Natural killer cell (primary cell): ENCODE results near the gene NRCAM. TPM values are rescaled to one million over a fixed set of nuclear protein-coding genes. Genes with fewer than 3 reads are reported as not detected.

Experiments used
- ATAC-seq, 3 donors: fragments of 150-1000 bp in 2 of 3; fragments of 200-7000 bp in 1 of 3; cut with Tn5 transposase; 1 replicate in 1 of 3; 2 replicates in 2 of 3; pipeline ENCODE4 v1.10.0; 2021; ENCODE audit warnings: mild to moderate bottlenecking in 2 of 3, moderate library complexity in 2 of 3
- DNase-seq, 2 donors: peaks; one replicate each; pipeline versions ENCODE4 v3.0.0 to v3.0.0-alpha.2; 2013 to 2021; ENCODE audit warnings: mixed read lengths in 1 of 2
- H3K27ac ChIP-seq: one replicate; pipeline ENCODE4 v1.5.1; 2013; ENCODE audit warnings: mild to moderate bottlenecking, low read length
- H3K27me3 ChIP-seq: one replicate; pipeline ENCODE4 v1.6.1; 2013; ENCODE audit warnings: low read length; ENCODE audit not compliant: control insufficient read depth, insufficient read depth
- H3K36me3 ChIP-seq: one replicate; pipeline ENCODE4 v1.6.1; 2013; ENCODE audit warnings: low read length; ENCODE audit not compliant: control insufficient read depth, insufficient read depth
- H3K4me1 ChIP-seq: one replicate; pipeline ENCODE4 v1.6.1; 2013; ENCODE audit warnings: low read length; ENCODE audit not compliant: control insufficient read depth, insufficient read depth
- H3K4me3 ChIP-seq: one replicate; pipeline ENCODE4 v1.5.1; 2013; ENCODE audit warnings: low read length
- H3K9me3 ChIP-seq: one replicate; pipeline ENCODE4 v1.6.1; 2013; ENCODE audit warnings: low read length; ENCODE audit not compliant: control insufficient read depth, insufficient read depth
- H3K27ac Mint-ChIP-seq, 2 donors: one replicate each; pipeline ENCODE4 v1.8.0; 2022; ENCODE audit warnings: mild to moderate bottlenecking in 2 of 2, mixed read lengths in 2 of 2, moderate library complexity in 1 of 2
- H3K27me3 Mint-ChIP-seq, 2 donors: one replicate each; pipeline ENCODE4 v1.8.0; 2022; ENCODE audit warnings: low read depth in 2 of 2, mixed read lengths in 2 of 2
- H3K36me3 Mint-ChIP-seq: one replicate; pipeline ENCODE4 v1.8.0; 2022; ENCODE audit warnings: mixed read lengths
- H3K4me1 Mint-ChIP-seq, 2 donors: one replicate each; pipeline ENCODE4 v1.8.0; 2022; ENCODE audit warnings: mixed read lengths in 2 of 2
- H3K4me3 Mint-ChIP-seq: one replicate; pipeline ENCODE4 v1.8.0; 2022; ENCODE audit warnings: mild to moderate bottlenecking, moderate library complexity, mixed read lengths
- H3K9me3 Mint-ChIP-seq, 2 donors: one replicate each; pipeline ENCODE4 v1.8.0; 2022; ENCODE audit warnings: mixed read lengths in 2 of 2
- WGBS: methylation state at CpG from one replicate; pipeline ENCODE4 v1.1.7; 2013; ENCODE audit warnings: missing lambda C conversion rate; ENCODE audit not compliant: insufficient coverage; 5-methylcytosine and 5-hydroxymethylcytosine counted together
- intact Hi-C: fragments of 100-400 bp; cut with micrococcal nuclease; formaldehyde crosslinking; loops from one replicate; pipeline ENCODE4 v1.14.2; 2022
- total RNA-seq, 4 donors: library from RNA; stranded (reverse); fragments of 120-200 nt in 1 of 4; gene quantifications; one replicate each; pipeline versions ENCODE4 v1.2.3 to v1.2.4, GENCODE V29; 2013 to 2022
- TF ChIP-seq, protein P1 (sequence below): fragments of 200-600 bp; IDR thresholded peaks from one replicate; pipeline ENCODE4 v1.8.0; 2022; ENCODE audit warnings: antibody characterized with exemption

Gene NRCAM
- total RNA-seq, 3 donors from 2014 or later (not counting 1 experiment from before 2014, with no cell fraction given), result 0.27 to 0.95 (median 0.52) TPM

DNA sequence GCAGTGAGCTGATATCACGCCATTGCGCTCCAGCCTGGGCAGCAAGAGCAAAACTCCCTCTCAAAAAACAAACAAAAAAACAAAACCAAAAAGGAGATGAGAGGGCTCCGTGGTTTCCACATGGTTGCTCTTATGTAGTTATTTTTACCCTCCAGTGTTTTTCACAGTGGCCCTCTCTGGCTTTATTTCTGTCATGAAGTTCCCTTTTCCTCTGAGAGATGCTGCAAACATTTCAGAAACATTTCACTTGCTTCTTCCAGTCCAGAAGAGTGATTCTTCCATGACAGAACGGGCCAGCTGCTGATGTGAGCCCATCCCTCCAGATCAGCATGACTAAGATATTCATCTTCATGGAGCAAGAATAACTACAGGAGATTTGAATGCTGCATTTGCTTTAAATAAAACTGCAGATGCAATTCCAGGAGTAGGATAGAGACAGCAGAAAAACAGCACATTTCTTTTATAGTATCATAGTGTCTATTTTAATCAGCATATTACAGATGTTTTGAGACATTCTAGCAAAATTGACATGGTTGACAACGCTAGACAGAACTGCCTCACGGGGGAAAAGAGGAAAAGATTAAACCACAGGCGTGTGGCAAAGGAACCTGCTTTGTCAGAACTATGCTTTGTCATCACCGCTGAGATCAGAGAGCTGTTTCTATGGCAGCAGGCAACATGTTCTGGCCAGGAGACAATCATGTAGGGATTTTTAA is 40.3 kb downstream of the NRCAM start:
- TF ChIP-seq, protein P1, sequence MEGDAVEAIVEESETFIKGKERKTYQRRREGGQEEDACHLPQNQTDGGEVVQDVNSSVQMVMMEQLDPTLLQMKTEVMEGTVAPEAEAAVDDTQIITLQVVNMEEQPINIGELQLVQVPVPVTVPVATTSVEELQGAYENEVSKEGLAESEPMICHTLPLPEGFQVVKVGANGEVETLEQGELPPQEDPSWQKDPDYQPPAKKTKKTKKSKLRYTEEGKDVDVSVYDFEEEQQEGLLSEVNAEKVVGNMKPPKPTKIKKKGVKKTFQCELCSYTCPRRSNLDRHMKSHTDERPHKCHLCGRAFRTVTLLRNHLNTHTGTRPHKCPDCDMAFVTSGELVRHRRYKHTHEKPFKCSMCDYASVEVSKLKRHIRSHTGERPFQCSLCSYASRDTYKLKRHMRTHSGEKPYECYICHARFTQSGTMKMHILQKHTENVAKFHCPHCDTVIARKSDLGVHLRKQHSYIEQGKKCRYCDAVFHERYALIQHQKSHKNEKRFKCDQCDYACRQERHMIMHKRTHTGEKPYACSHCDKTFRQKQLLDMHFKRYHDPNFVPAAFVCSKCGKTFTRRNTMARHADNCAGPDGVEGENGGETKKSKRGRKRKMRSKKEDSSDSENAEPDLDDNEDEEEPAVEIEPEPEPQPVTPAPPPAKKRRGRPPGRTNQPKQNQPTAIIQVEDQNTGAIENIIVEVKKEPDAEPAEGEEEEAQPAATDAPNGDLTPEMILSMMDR, result no peak
- H3K27ac ChIP-seq, result no peak overlapping the region
- no peak overlapping the region for H3K4me3 Mint-ChIP-seq
- H3K27ac Mint-ChIP-seq, result no peak overlapping the region
- peaks cover 20 to 42% of the 10 kb centered on the region in 2 donors for H3K27me3 Mint-ChIP-seq
- peak in 1 of 3 donors; percentile 33 for ATAC-seq
- DNase-seq, result peak in 1 of 2 donors; percentile 40
- intact Hi-C loops, result no loop called here
- H3K27me3 ChIP-seq, result peaks cover 7% of the 10 kb centered on the region
- 6% methylated on average over 8 of the region's 8 CpGs for WGBS
- H3K36me3 ChIP-seq, result no peaks in the 10 kb centered on the region
- H3K9me3 Mint-ChIP-seq, result peaks cover 0 to 5% of the 10 kb centered on the region in 2 donors
- H3K4me3 ChIP-seq, result no peak overlapping the region
- H3K9me3 ChIP-seq, result no peaks in the 10 kb centered on the region
- H3K4me1 ChIP-seq, result no peaks in the 10 kb centered on the region
- H3K4me1 Mint-ChIP-seq, result no peaks in the 10 kb centered on the region
- H3K36me3 Mint-ChIP-seq, result no peaks in the 10 kb centered on the region

- Mint-ChIP-seq H3K4me1 (no peaks in the 10 kb centered on the region), H3K27ac (no peak overlapping the region), H3K9me3 (peaks cover 0 to 5% of the 10 kb centered on the region in 2 donors), H3K4me3 (no peak overlapping the region), H3K27me3 (peaks cover 20 to 33% of the 10 kb centered on the region in 2 donors), H3K36me3 (no peaks in the 10 kb centered on the region)
- Histone ChIP-seq H3K27me3 (no peaks in the 10 kb centered on the region), H3K36me3 (no peaks in the 10 kb centered on the region), H3K4me1 (no peaks in the 10 kb centered on the region), H3K4me3 (no peak overlapping the region), H3K27ac (no peak overlapping the region), H3K9me3 (no peaks in the 10 kb centered on the region)
- ATAC-seq, result no peak
- no peak for DNase-seq
- 52% methylated on average over 3 of the region's 4 CpGs for WGBS
- TF ChIP-seq, protein P1, result no peak
- intact Hi-C loops, result no loop called here
Observed at GRCh38 chr7:108415084-108415483, 41.2 kb downstream of the NRCAM start.

- Mint-ChIP-seq H3K27ac (no peak overlapping the region), H3K4me1 (no peaks in the 10 kb centered on the region), H3K9me3 (peaks cover 0 to 5% of the 10 kb centered on the region in 2 donors), H3K36me3 (no peaks in the 10 kb centered on the region), H3K27me3 (peaks cover 15 to 23% of the 10 kb centered on the region in 2 donors), H3K4me3 (no peak overlapping the region)
- WGBS, result 68% methylated on average over 3 of the region's 3 CpGs
- no peak for ATAC-seq
- no peak overlapping the region for H3K4me3 ChIP-seq
- H3K9me3 ChIP-seq, result no peaks in the 10 kb centered on the region
- TF ChIP-seq, protein P1, result no peak
- no peaks in the 10 kb centered on the region for H3K27me3 ChIP-seq
- intact Hi-C loops, result no loop called here
- H3K27ac ChIP-seq, result no peak overlapping the region
- no peaks in the 10 kb centered on the region for H3K36me3 ChIP-seq
- H3K4me1 ChIP-seq, result no peaks in the 10 kb centered on the region
- no peak for DNase-seq
Observed at GRCh38 chr7:108413782-108414492, 42.3 kb downstream of the NRCAM start.
